ENCODE data around the gene NCAPG2.

Gene NCAPG2

GRCh38 chr7:158648168-158648567, 56.4 kb downstream of the NCAPG2 start:
- no peak overlapping the region for H2AFZ ChIP-seq (ENCODE audit: low read depth, low read length)
- peaks cover 2% of the 10 kb centered on the region for H3K4me1 ChIP-seq (ENCODE audit: control insufficient read depth, insufficient read depth, low read depth, low read length)
- H3K23ac ChIP-seq (ENCODE audit: low read length in 2 of 2): no peak overlapping the region
- H3K36me3 ChIP-seq (ENCODE audit: control insufficient read depth in 1 of 2, insufficient read depth in 2 of 2, low read depth in 1 of 2, low read length in 2 of 2): peaks cover 7 to 24% of the 10 kb centered on the region in 2 experiments
- no peak for DNase-seq
- 100% methylated on average over 1 of the region's 7 CpGs for WGBS
- no peak overlapping the region for H2BK5ac ChIP-seq (ENCODE audit: low read depth, low read length, poor library complexity, severe bottlenecking)
- H3K79me1 ChIP-seq (replicated peaks; ENCODE audit: low read length, poor library complexity, severe bottlenecking): peaks cover 16% of the 10 kb centered on the region
- no peak overlapping the region for H3K27ac ChIP-seq (ENCODE audit: low read length, poor library complexity, severe bottlenecking)
- no peak overlapping the region for H2BK120ac ChIP-seq (ENCODE audit: low read depth, low read length)
- no peak overlapping the region for H3K14ac ChIP-seq (ENCODE audit: low read length in 2 of 2)
- H4K8ac ChIP-seq (ENCODE audit: low read length): no peak overlapping the region
- no peak overlapping the region for H3K9ac ChIP-seq (ENCODE audit: low read length)
- no peak overlapping the region for H2BK12ac ChIP-seq (ENCODE audit: low read length in 2 of 2)
- H3K18ac ChIP-seq (ENCODE audit: low read depth in 1 of 2, low read length in 2 of 2): no peak overlapping the region
- H2BK15ac ChIP-seq (ENCODE audit: low read depth, poor library complexity, severe bottlenecking): no peak overlapping the region
- no peaks in the 10 kb centered on the region for H3K27me3 ChIP-seq (ENCODE audit: control insufficient read depth in 1 of 2, insufficient read depth in 1 of 2, low read length in 2 of 2)
- no peak overlapping the region for H4K91ac ChIP-seq (ENCODE audit: low read length)
- H3K9me3 ChIP-seq (ENCODE audit: control insufficient read depth, low read length): no peaks in the 10 kb centered on the region
- no peak overlapping the region for H2AK5ac ChIP-seq (ENCODE audit: low read length, severe bottlenecking)
- no peak overlapping the region for H3K4me2 ChIP-seq (ENCODE audit: low read length, poor library complexity, severe bottlenecking)
- no peak overlapping the region for H3K4me3 ChIP-seq (ENCODE audit: insufficient read depth in 1 of 2, low read depth in 1 of 2, low read length in 2 of 2)
- H3K4ac ChIP-seq (ENCODE audit: low read depth in 1 of 2, low read length in 2 of 2): no peak overlapping the region

DNA sequence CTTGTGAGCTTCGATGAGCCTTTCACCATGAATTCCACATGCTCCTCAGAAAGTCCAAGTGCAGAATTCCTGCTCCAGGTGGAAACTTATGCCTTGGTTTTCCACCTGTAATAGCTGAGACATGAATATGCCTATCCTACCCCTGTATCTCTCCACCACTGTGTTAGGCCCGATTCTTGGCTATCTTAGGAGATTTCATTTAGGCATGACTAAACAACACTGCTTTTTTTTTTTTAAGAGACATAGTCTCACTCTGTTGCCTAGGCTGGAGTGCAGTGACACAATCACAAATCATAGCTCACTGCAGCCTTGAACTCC, 57.2 kb downstream of the NCAPG2 start:
- WGBS: 97% methylated on average over 2 of the region's 2 CpGs
- Histone ChIP-seq H3K23ac (ENCODE audit: low read length in 2 of 2) (no peak overlapping the region), H3K79me1 (replicated peaks; ENCODE audit: low read length, poor library complexity, severe bottlenecking) (peaks cover 16% of the 10 kb centered on the region), H3K4me3 (ENCODE audit: insufficient read depth in 1 of 2, low read depth in 1 of 2, low read length in 2 of 2) (no peak overlapping the region), H3K4me2 (ENCODE audit: low read length, poor library complexity, severe bottlenecking) (no peak overlapping the region), H4K91ac (ENCODE audit: low read length) (no peak overlapping the region), H3K4me1 (ENCODE audit: control insufficient read depth, insufficient read depth, low read depth, low read length) (peaks cover 2% of the 10 kb centered on the region), H3K9ac (ENCODE audit: low read length) (no peak overlapping the region), H3K27me3 (ENCODE audit: control insufficient read depth in 1 of 2, insufficient read depth in 1 of 2, low read length in 2 of 2) (no peaks in the 10 kb centered on the region), H2BK5ac (ENCODE audit: low read depth, low read length, poor library complexity, severe bottlenecking) (no peak overlapping the region), H2BK120ac (ENCODE audit: low read depth, low read length) (no peak overlapping the region), H3K14ac (ENCODE audit: low read length in 2 of 2) (no peak overlapping the region), H2AK5ac (ENCODE audit: low read length, severe bottlenecking) (no peak overlapping the region), H2BK12ac (ENCODE audit: low read length in 2 of 2) (no peak overlapping the region), H3K9me3 (ENCODE audit: control insufficient read depth, low read length) (no peaks in the 10 kb centered on the region), H3K36me3 (ENCODE audit: control insufficient read depth in 1 of 2, insufficient read depth in 2 of 2, low read depth in 1 of 2, low read length in 2 of 2) (peaks cover 7 to 24% of the 10 kb centered on the region in 2 experiments), H3K27ac (ENCODE audit: low read length, poor library complexity, severe bottlenecking) (no peak overlapping the region), H4K8ac (ENCODE audit: low read length) (no peak overlapping the region), H3K18ac (ENCODE audit: low read depth in 1 of 2, low read length in 2 of 2) (no peak overlapping the region), H2AFZ (ENCODE audit: low read depth, low read length) (no peak overlapping the region), H2BK15ac (ENCODE audit: low read depth, poor library complexity, severe bottlenecking) (no peak overlapping the region), H3K4ac (ENCODE audit: low read depth in 1 of 2, low read length in 2 of 2) (no peak overlapping the region)
- no peak for DNase-seq

- no peak overlapping the region for H3K4ac ChIP-seq (ENCODE audit: low read depth in 1 of 2, low read length in 2 of 2)
- H2AK5ac ChIP-seq (ENCODE audit: low read length, severe bottlenecking): no peak overlapping the region
- no peak overlapping the region for H4K91ac ChIP-seq (ENCODE audit: low read length)
- H3K4me1 ChIP-seq (ENCODE audit: control insufficient read depth, insufficient read depth, low read depth, low read length): peaks cover 2% of the 10 kb centered on the region
- H2BK120ac ChIP-seq (ENCODE audit: low read depth, low read length): no peak overlapping the region
- H2AFZ ChIP-seq (ENCODE audit: low read depth, low read length): no peak overlapping the region
- H4K8ac ChIP-seq (ENCODE audit: low read length): no peak overlapping the region
- 74% methylated on average over 4 of the region's 7 CpGs for WGBS
- H3K4me3 ChIP-seq (ENCODE audit: insufficient read depth in 1 of 2, low read depth in 1 of 2, low read length in 2 of 2): no peak overlapping the region
- H3K79me1 ChIP-seq (replicated peaks; ENCODE audit: low read length, poor library complexity, severe bottlenecking): peaks cover 18% of the 10 kb centered on the region
- H3K14ac ChIP-seq (ENCODE audit: low read length in 2 of 2): no peak overlapping the region
- no peak overlapping the region for H3K9ac ChIP-seq (ENCODE audit: low read length)
- no peaks in the 10 kb centered on the region for H3K27me3 ChIP-seq (ENCODE audit: control insufficient read depth in 1 of 2, insufficient read depth in 1 of 2, low read length in 2 of 2)
- H3K9me3 ChIP-seq (ENCODE audit: control insufficient read depth, low read length): no peaks in the 10 kb centered on the region
- H2BK5ac ChIP-seq (ENCODE audit: low read depth, low read length, poor library complexity, severe bottlenecking): no peak overlapping the region
- H2BK15ac ChIP-seq (ENCODE audit: low read depth, poor library complexity, severe bottlenecking): no peak overlapping the region
- H3K23ac ChIP-seq (ENCODE audit: low read length in 2 of 2): no peak overlapping the region
- H3K36me3 ChIP-seq (ENCODE audit: control insufficient read depth in 1 of 2, insufficient read depth in 2 of 2, low read depth in 1 of 2, low read length in 2 of 2): peaks cover 5 to 24% of the 10 kb centered on the region in 2 experiments
- H3K27ac ChIP-seq (ENCODE audit: low read length, poor library complexity, severe bottlenecking): no peak overlapping the region
- H3K4me2 ChIP-seq (ENCODE audit: low read length, poor library complexity, severe bottlenecking): no peak overlapping the region
- DNase-seq: no peak
- H3K18ac ChIP-seq (ENCODE audit: low read depth in 1 of 2, low read length in 2 of 2): no peak overlapping the region
- peak overlapping the region in 1 of 2 experiments; percentile 37 for H2BK12ac ChIP-seq (ENCODE audit: low read length in 2 of 2)
Observed at GRCh38 chr7:158646766-158647474, 57.7 kb downstream of the NCAPG2 start.

DNA sequence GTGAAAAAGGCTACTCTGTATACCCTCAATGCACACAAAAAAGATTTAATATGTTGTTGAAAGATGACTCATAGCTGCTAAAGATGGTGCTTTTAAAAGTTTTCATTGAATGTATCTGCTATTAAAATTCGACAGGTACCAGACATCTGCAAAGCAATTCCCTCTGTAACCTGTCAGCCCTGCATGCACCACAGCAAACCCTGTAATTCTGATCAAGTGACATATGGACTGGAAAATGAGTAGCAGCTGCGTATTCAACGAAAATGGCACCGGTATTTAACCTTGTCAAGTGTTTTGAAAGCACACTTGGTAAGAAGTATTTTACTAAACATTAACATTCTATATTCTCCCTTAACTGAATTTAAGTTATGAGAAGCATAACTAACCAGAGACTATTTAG, 58.8 kb downstream of the NCAPG2 start:
- no peak overlapping the region for H3K9ac ChIP-seq (ENCODE audit: low read length)
- H3K23ac ChIP-seq (ENCODE audit: low read length in 2 of 2): no peak overlapping the region
- no peak overlapping the region for H4K8ac ChIP-seq (ENCODE audit: low read length)
- H2AK5ac ChIP-seq (ENCODE audit: low read length, severe bottlenecking): no peak overlapping the region
- no peak overlapping the region for H2BK5ac ChIP-seq (ENCODE audit: low read depth, low read length, poor library complexity, severe bottlenecking)
- DNase-seq: no peak
- H3K4me3 ChIP-seq (ENCODE audit: insufficient read depth in 1 of 2, low read depth in 1 of 2, low read length in 2 of 2): no peak overlapping the region
- H2BK120ac ChIP-seq (ENCODE audit: low read depth, low read length): no peak overlapping the region
- H3K27ac ChIP-seq (ENCODE audit: low read length, poor library complexity, severe bottlenecking): no peak overlapping the region
- no peak overlapping the region for H2AFZ ChIP-seq (ENCODE audit: low read depth, low read length)
- peaks cover 17% of the 10 kb centered on the region for H3K79me1 ChIP-seq (replicated peaks; ENCODE audit: low read length, poor library complexity, severe bottlenecking)
- H3K36me3 ChIP-seq (ENCODE audit: control insufficient read depth in 1 of 2, insufficient read depth in 2 of 2, low read depth in 1 of 2, low read length in 2 of 2): peaks cover 3 to 24% of the 10 kb centered on the region in 2 experiments
- no peak overlapping the region for H2BK15ac ChIP-seq (ENCODE audit: low read depth, poor library complexity, severe bottlenecking)
- no peak overlapping the region for H2BK12ac ChIP-seq (ENCODE audit: low read length in 2 of 2)
- H3K14ac ChIP-seq (ENCODE audit: low read length in 2 of 2): no peak overlapping the region
- H3K9me3 ChIP-seq (ENCODE audit: control insufficient read depth, low read length): no peaks in the 10 kb centered on the region
- H4K91ac ChIP-seq (ENCODE audit: low read length): no peak overlapping the region
- no peak overlapping the region for H3K4me2 ChIP-seq (ENCODE audit: low read length, poor library complexity, severe bottlenecking)
- H3K18ac ChIP-seq (ENCODE audit: low read depth in 1 of 2, low read length in 2 of 2): no peak overlapping the region
- H3K27me3 ChIP-seq (ENCODE audit: control insufficient read depth in 1 of 2, insufficient read depth in 1 of 2, low read length in 2 of 2): no peaks in the 10 kb centered on the region
- H3K4me1 ChIP-seq (ENCODE audit: control insufficient read depth, insufficient read depth, low read depth, low read length): peaks cover 2% of the 10 kb centered on the region
- no peak overlapping the region for H3K4ac ChIP-seq (ENCODE audit: low read depth in 1 of 2, low read length in 2 of 2)
- WGBS: 89% methylated on average over 1 of the region's 4 CpGs
